OCI-LY1 (cell line): Measurements from ENCODE around the gene IGF1R.

Source experiments
- H2AFZ ChIP-seq: fragments of 200-600 bp; sonication (generic), shearing (Covaris generic); 2 replicates; pipeline ENCODE4 v1.6.0; 2014; ENCODE audit warnings: antibody characterized with exemption, mild to moderate bottlenecking, low read length
- H3F3A ChIP-seq: fragments of 200-600 bp; sonication (generic), shearing (Covaris generic); 2 replicates; pipeline ENCODE4 v1.6.0; 2014; ENCODE audit warnings: mild to moderate bottlenecking, antibody characterized with exemption, low read length, moderate library complexity; ENCODE audit not compliant: insufficient read depth
- H3K27ac ChIP-seq: fragments of 200-600 bp; sonication (generic); 2 replicates; pipeline ENCODE4 v1.5.1; 2014; ENCODE audit warnings: low read length, mixed run types, mild to moderate bottlenecking, low read depth; ENCODE audit not compliant: poor library complexity, severe bottlenecking
- H3K27me3 ChIP-seq: fragments of 200-600 bp; sonication (generic); 2 replicates; pipeline ENCODE4 v1.6.0; 2014; ENCODE audit warnings: antibody characterized with exemption, mild to moderate bottlenecking, low read length, moderate library complexity; ENCODE audit not compliant: insufficient read depth
- H3K36me3 ChIP-seq: fragments of 200-600 bp; sonication (generic); 2 replicates; pipeline ENCODE4 v1.6.1; 2014; ENCODE audit warnings: mild to moderate bottlenecking, antibody characterized with exemption, low read length, moderate library complexity, mixed read lengths; ENCODE audit not compliant: insufficient read depth
- H3K4me1 ChIP-seq: fragments of 200-600 bp; sonication (generic); 2 replicates; pipeline ENCODE4 v1.5.1; 2014; ENCODE audit warnings: mild to moderate bottlenecking, low read length, moderate library complexity; ENCODE audit not compliant: insufficient read depth, severe bottlenecking
- H3K4me2 ChIP-seq: fragments of 200-600 bp; sonication (generic), shearing (Covaris generic); 2 replicates; pipeline ENCODE4 v1.6.1; 2014; ENCODE audit warnings: low read length
- H3K4me3 ChIP-seq: fragments of 200-600 bp; sonication (generic); 2 replicates; pipeline ENCODE4 v1.5.1; 2014; ENCODE audit warnings: low read length, low read depth, mild to moderate bottlenecking, mixed read lengths; ENCODE audit not compliant: poor library complexity, severe bottlenecking
- H3K79me2 ChIP-seq: fragments of 200-600 bp; shearing (Covaris generic); 2 replicates; pipeline ENCODE4 v1.6.1; 2016; ENCODE audit warnings: mixed run types, low read length, mixed read lengths; ENCODE audit not compliant: insufficient read depth
- H3K9ac ChIP-seq: fragments of 200-600 bp; sonication (generic), shearing (Covaris generic); 2 replicates; pipeline ENCODE4 v1.6.1; 2014; ENCODE audit warnings: mild to moderate bottlenecking, low read length, mixed read lengths
- H3K9me2 ChIP-seq: fragments of 200-600 bp; sonication (generic), shearing (Covaris generic); 2 replicates; pipeline ENCODE4 v1.6.1; 2014; ENCODE audit warnings: low read depth, mild to moderate bottlenecking, low read length, mixed read lengths
- H3K9me3 ChIP-seq: fragments of 200-600 bp; shearing (Covaris generic); 2 replicates; pipeline ENCODE4 v1.6.1; 2014; ENCODE audit warnings: low read length, mixed read lengths
- H4K20me1 ChIP-seq: fragments of 200-600 bp; sonication (generic), shearing (Covaris generic); 2 replicates; pipeline ENCODE4 v1.6.0; 2016; ENCODE audit warnings: mild to moderate bottlenecking, low read length; ENCODE audit not compliant: insufficient read depth
- CTCF ChIP-seq: fragments of 200-600 bp; sonication (generic), shearing (Covaris generic); IDR thresholded peaks from 2 replicates; pipeline ENCODE4 v1.5.1; 2017; ENCODE audit warnings: mild to moderate bottlenecking, antibody characterized with exemption, low read length, moderate library complexity, mixed read lengths
- EZH2 ChIP-seq: fragments of 200-600 bp; sonication (generic), shearing (Covaris generic); IDR thresholded peaks from 2 replicates; pipeline ENCODE4 v1.8.0; 2017; ENCODE audit warnings: borderline replicate concordance, mixed run types, mild to moderate bottlenecking, antibody characterized with exemption, low read length, moderate library complexity, mixed read lengths

The IGF1R gene

GRCh38 chr15:98978153-98978552, 329.8 kb downstream of the IGF1R start:
- Histone ChIP-seq H3K79me2 (no peaks in the 10 kb centered on the region), H3K36me3 (no peaks in the 10 kb centered on the region), H3K4me2 (no peak overlapping the region), H3K27ac (no peak overlapping the region), H3K4me3 (no peak overlapping the region), H3K27me3 (no peaks in the 10 kb centered on the region), H3K9ac (no peak overlapping the region), H3K4me1 (no peaks in the 10 kb centered on the region), H4K20me1 (no peaks in the 10 kb centered on the region), H3K9me2 (no peaks in the 10 kb centered on the region), H3F3A (no peaks in the 10 kb centered on the region), H2AFZ (no peak overlapping the region), H3K9me3 (no peaks in the 10 kb centered on the region)
- TF ChIP-seq EZH2 (no peak), CTCF (no peak)

- no peaks in the 10 kb centered on the region for H3K9me2 ChIP-seq
- no peaks in the 10 kb centered on the region for H3K27me3 ChIP-seq
- TF ChIP-seq EZH2 (no peak), CTCF (no peak)
- no peaks in the 10 kb centered on the region for H3K36me3 ChIP-seq
- no peaks in the 10 kb centered on the region for H3K79me2 ChIP-seq
- no peak overlapping the region for H3K4me2 ChIP-seq
- H3K4me1 ChIP-seq = no peaks in the 10 kb centered on the region
- H4K20me1 ChIP-seq = no peaks in the 10 kb centered on the region
- no peak overlapping the region for H3K9ac ChIP-seq
- H3K4me3 ChIP-seq = no peak overlapping the region
- no peaks in the 10 kb centered on the region for H3K9me3 ChIP-seq
- no peaks in the 10 kb centered on the region for H3F3A ChIP-seq
- no peak overlapping the region for H3K27ac ChIP-seq
- no peak overlapping the region for H2AFZ ChIP-seq
Measured at GRCh38 chr15:98980899-98981228, 332.5 kb downstream of the IGF1R start.

- Histone ChIP-seq H3K79me2 (no peaks in the 10 kb centered on the region), H3K9me2 (no peaks in the 10 kb centered on the region), H3K27me3 (no peaks in the 10 kb centered on the region; the same call in 1 of the 2 replicates), H3K4me3 (no peak overlapping the region), H3K4me1 (no peaks in the 10 kb centered on the region), H3K9me3 (no peaks in the 10 kb centered on the region), H3F3A (no peaks in the 10 kb centered on the region), H3K36me3 (no peaks in the 10 kb centered on the region), H4K20me1 (no peaks in the 10 kb centered on the region), H3K4me2 (no peak overlapping the region), H3K9ac (no peak overlapping the region), H2AFZ (no peak overlapping the region), H3K27ac (no peak overlapping the region)
- TF ChIP-seq EZH2 = no peak
- TF ChIP-seq CTCF = no peak
Measured at GRCh38 chr15:98981851-98982722, 333.7 kb downstream of the IGF1R start.
